Keratinocyte (primary cell): ENCODE data around the gene PNPLA8. TPM values are rescaled to one million over a fixed set of nuclear protein-coding genes. Genes with fewer than 3 reads are reported as not detected.

Source experiments
- DNase-seq: peaks from one replicate; pipeline ENCODE4 v3.0.0-alpha.2; 2011; ENCODE audit warnings: low read depth, missing footprints, low spot score
- FAIRE-seq: peaks from 2 replicates; lab custom pipeline; 2011; peaks lifted over from hg19 to GRCh38; lab: Jason Lieb, UNC
- H2AFZ ChIP-seq: 2 replicates; pipeline ENCODE4 v1.6.0; 2012; ENCODE audit warnings: low read length, control low read depth, inconsistent platforms; ENCODE audit not compliant: control insufficient read depth
- H3K27ac ChIP-seq: 2 replicates; pipeline ENCODE4 v1.5.1; 2011; ENCODE audit warnings: low read length; ENCODE audit not compliant: control insufficient read depth, insufficient read depth
- H3K27me3 ChIP-seq: 3 replicates; pipeline ENCODE4 v1.6.0; 2011; ENCODE audit warnings: low read length; ENCODE audit not compliant: control insufficient read depth, insufficient read depth; ENCODE audit errors: extremely low read depth
- H3K36me3 ChIP-seq, 2 experiments: 2 replicates in 1 of 2; 3 replicates in 1 of 2; pipeline ENCODE4 v1.5.1; 2011; ENCODE audit warnings: low read length in 2 of 2, mild to moderate bottlenecking in 1 of 2; ENCODE audit not compliant: control insufficient read depth in 2 of 2, insufficient read depth in 2 of 2; ENCODE audit errors: extremely low read depth in 1 of 2
- H3K4me1 ChIP-seq: 3 replicates; pipeline ENCODE4 v1.5.1; 2011; ENCODE audit warnings: low read length; ENCODE audit not compliant: control insufficient read depth, insufficient read depth; ENCODE audit errors: extremely low read depth
- H3K4me2 ChIP-seq: 3 replicates; pipeline ENCODE4 v1.6.0; 2011; ENCODE audit warnings: low read depth, low read length; ENCODE audit not compliant: control insufficient read depth, insufficient read depth; ENCODE audit errors: extremely low read depth
- H3K4me3 ChIP-seq, 3 experiments: fragments of 200-600 bp in 1 of 3; sonication (generic) in 1 of 3; 2 replicates in 2 of 3; 3 replicates in 1 of 3; pipeline ENCODE4 v1.5.1; 2011 to 2016; ENCODE audit warnings: low read length in 3 of 3, mild to moderate bottlenecking in 3 of 3, control low read depth in 2 of 3, inconsistent platforms in 1 of 3, low read depth in 1 of 3, mixed read lengths in 1 of 3, mixed run types in 1 of 3, moderate library complexity in 1 of 3; ENCODE audit not compliant: control insufficient read depth in 2 of 3, insufficient read depth in 2 of 3; ENCODE audit errors: extremely low read depth in 1 of 3
- H3K79me2 ChIP-seq: 2 replicates; pipeline ENCODE4 v1.6.0; 2012; ENCODE audit warnings: low read length; ENCODE audit not compliant: control insufficient read depth, insufficient read depth
- H3K9ac ChIP-seq: 3 replicates; pipeline ENCODE4 v1.6.0; 2011; ENCODE audit warnings: low read length; ENCODE audit not compliant: control insufficient read depth, insufficient read depth; ENCODE audit errors: extremely low read depth
- H3K9me1 ChIP-seq: 3 replicates; pipeline ENCODE4 v1.6.0; 2011; ENCODE audit warnings: low read length; ENCODE audit not compliant: control insufficient read depth, insufficient read depth; ENCODE audit errors: extremely low read depth
- H3K9me3 ChIP-seq: 2 replicates; pipeline ENCODE4 v1.5.1; 2012; ENCODE audit warnings: low read depth, low read length; ENCODE audit not compliant: control insufficient read depth
- H4K20me1 ChIP-seq: 3 replicates; pipeline ENCODE4 v1.6.0; 2011; ENCODE audit warnings: low read length; ENCODE audit not compliant: control insufficient read depth, insufficient read depth; ENCODE audit errors: extremely low read depth
- CTCF ChIP-seq, 3 experiments: IDR thresholded peaks in 1 of 3; conservative IDR thresholded peaks in 1 of 3; optimal IDR thresholded peaks in 1 of 3; 2 replicates in 2 of 3; 3 replicates in 1 of 3; pipeline versions ENCODE3 to v1.5.1; 2011; ENCODE audit warnings: low read length in 3 of 3, mild to moderate bottlenecking in 3 of 3, moderate library complexity in 2 of 3, control low read depth in 1 of 3, inconsistent platforms in 1 of 3; ENCODE audit not compliant: insufficient read depth in 2 of 3; ENCODE audit errors: extremely low read depth in 1 of 3
- EZH2 ChIP-seq: IDR thresholded peaks from one replicate; pipeline ENCODE4 v1.6.1; 2012; ENCODE audit warnings: inconsistent platforms, mild to moderate bottlenecking, low read length, moderate library complexity
- dilution Hi-C: fragments of 300-500 bp; cut with MboI; formaldehyde crosslinking; loops from one replicate; pipeline ENCODE4 v1.7.0; 2020; ENCODE audit warnings: low sequenced_read_pairs; ENCODE audit not compliant: extremely low pct_ligation_motif_present
- polyA plus RNA-seq, 5 experiments: library from polyadenylated mRNA; depleted of rRNA in 3 of 5; stranded (reverse) in 3 of 5; stranded (forward) in 1 of 5; unstranded in 1 of 5; fragments of >200 nt; gene quantifications; 1 replicate in 1 of 5; 2 replicates in 3 of 5; 3 replicates in 1 of 5; pipeline versions ENCODE4 v1.2.1 to v1.2.3, GENCODE V29; 2011 to 2012; ENCODE audit warnings: missing spikeins in 2 of 5, low read depth in 1 of 5, low replicate concordance in 1 of 5

The PNPLA8 gene
- polyA plus RNA-seq, 1 donor (not counting 4 experiments of a cell fraction or from before 2014, with no cell fraction given) = 23.1 TPM

GRCh38 chr7:108498481-108498880, 27.5 kb downstream of the PNPLA8 start:
- TF ChIP-seq EZH2 = no peak
- no peak for TF ChIP-seq CTCF (optimal IDR thresholded peaks at IDR 0.05 in 1 of 3, IDR thresholded peaks at IDR 0.05 in 1 of 3, conservative IDR thresholded peaks at IDR 0.05 in 1 of 3; ENCODE audit: extremely low read depth in 1 of 3, insufficient read depth in 2 of 3, low read length in 3 of 3)
- H3K27me3 ChIP-seq = no peaks in the 10 kb centered on the region
- H3K36me3 ChIP-seq = peaks cover 0 to 4% of the 10 kb centered on the region in 2 experiments
- no peak overlapping the region for H3K4me3 ChIP-seq
- H3K4me2 ChIP-seq = no peak overlapping the region
- H2AFZ ChIP-seq = no peak overlapping the region
- H4K20me1 ChIP-seq = no peaks in the 10 kb centered on the region
- dilution Hi-C loops = loop anchor here (25.0 kb wide), 1 partner anchor 311 kb away; no protein-coding TSS in a partner anchor
- H3K9ac ChIP-seq = no peak overlapping the region
- H3K79me2 ChIP-seq = no peaks in the 10 kb centered on the region
- no peaks in the 10 kb centered on the region for H3K9me1 ChIP-seq
- no peak for DNase-seq
- no peaks in the 10 kb centered on the region for H3K9me3 ChIP-seq
- no peak for FAIRE-seq
- H3K27ac ChIP-seq = no peak overlapping the region
- no peaks in the 10 kb centered on the region for H3K4me1 ChIP-seq

- FAIRE-seq = peak; percentile 58
- peaks cover 1 to 4% of the 10 kb centered on the region in 2 experiments for H3K36me3 ChIP-seq
- TF ChIP-seq EZH2 = no peak
- peak in 2 of 3 experiments; percentile 60 to 63 for TF ChIP-seq CTCF (optimal IDR thresholded peaks at IDR 0.05 in 1 of 3, IDR thresholded peaks at IDR 0.05 in 1 of 3, conservative IDR thresholded peaks at IDR 0.05 in 1 of 3; ENCODE audit: extremely low read depth in 1 of 3, insufficient read depth in 2 of 3, low read length in 3 of 3)
Measured at GRCh38 chr7:108497082-108497725, 28.7 kb downstream of the PNPLA8 start.

More at GRCh38 chr7:108497082-108497725, 28.7 kb downstream of the PNPLA8 start:
- no peaks in the 10 kb centered on the region for H3K9me3 ChIP-seq
- no peaks in the 10 kb centered on the region for H3K4me1 ChIP-seq
- H3K9me1 ChIP-seq = no peaks in the 10 kb centered on the region
- no peak overlapping the region for H2AFZ ChIP-seq
- no peak overlapping the region for H3K9ac ChIP-seq
- no peak overlapping the region for H3K4me3 ChIP-seq
- dilution Hi-C loops = loop anchor here (25.0 kb wide), 1 partner anchor 310 kb away; no protein-coding TSS in a partner anchor
- DNase-seq = peak; percentile 28
- no peak overlapping the region for H3K27ac ChIP-seq
- H3K79me2 ChIP-seq = no peaks in the 10 kb centered on the region
- H4K20me1 ChIP-seq = no peaks in the 10 kb centered on the region
- no peaks in the 10 kb centered on the region for H3K27me3 ChIP-seq
- H3K4me2 ChIP-seq = no peak overlapping the region
